22Rv1 (cell line): ENCODE measurements around the gene NOP58.

ENCODE experiments used
- CTCF ChIP-seq: fragments of 450-650 bp; IDR thresholded peaks from 2 replicates; pipeline ENCODE4 v1.5.1; 2017; ENCODE audit warnings: mild to moderate bottlenecking
- ZFX ChIP-seq: fragments of 450-650 bp; IDR thresholded peaks from 2 replicates; pipeline ENCODE4 v1.6.1; 2017; ENCODE audit warnings: antibody characterized with exemption, borderline replicate concordance

GRCh38 chr2:202317080-202317857, 51.7 kb downstream of the NOP58 start:
- TF ChIP-seq CTCF (no peak), ZFX (no peak)
